HG02970 (cell line): ENCODE data around the gene JAKMIP1.
"Not testable (repeated sequence)": the region's sequence is repeated elsewhere in the genome, so short reads cannot be mapped to it uniquely, and the experiment has no call there.

Source experiments
- ATAC-seq: cut with Tn5 transposase; IDR thresholded peaks from one replicate; pipeline ENCODE4 v1.9.1; 2021; ENCODE audit warnings: mild to moderate bottlenecking, moderate library complexity, moderate number of reproducible peaks; ENCODE audit not compliant: unreplicated experiment, low FRiP score

The JAKMIP1 gene

GRCh38 chr4:6001680-6002491 lies 198.5 kb downstream of the JAKMIP1 start:
- ATAC-seq: no peak

DNA sequence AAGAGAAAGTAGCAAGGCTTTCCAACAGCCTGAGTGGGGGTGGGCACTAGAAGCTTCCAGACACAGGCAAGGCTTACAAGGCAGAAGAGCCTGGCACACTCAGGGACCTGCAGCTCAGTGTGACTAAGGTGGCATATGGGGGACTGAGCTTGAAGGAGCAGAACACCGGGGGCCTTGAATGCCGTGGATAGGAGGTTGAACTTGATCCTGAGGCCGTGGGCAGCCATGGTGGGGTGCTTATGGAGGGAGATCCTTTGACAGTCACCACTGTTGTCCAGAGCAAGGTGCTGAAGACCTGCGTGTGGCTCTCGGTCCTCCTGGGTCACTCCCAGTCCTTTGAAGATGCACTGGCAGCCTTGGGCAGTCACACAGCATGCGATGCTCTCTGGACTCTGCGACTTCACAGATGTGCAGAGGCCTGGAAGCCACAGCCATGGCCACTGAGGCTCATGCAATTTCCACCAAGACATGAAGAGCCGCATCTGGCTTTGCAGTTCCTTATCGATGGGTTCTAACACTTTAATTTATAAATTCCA lies 200.5 kb downstream of the JAKMIP1 start:
- ATAC-seq: no peak

- ATAC-seq: no peak
These were observed 201.0 kb downstream of the JAKMIP1 start for GRCh38 chr4:5999356-5999755.

GRCh38 chr4:5998333-5998936 lies 201.9 kb downstream of the JAKMIP1 start:
- peak; percentile 44 for ATAC-seq

GRCh38 chr4:5996641-5997040 lies 203.7 kb downstream of the JAKMIP1 start:
- no peak for ATAC-seq

DNA sequence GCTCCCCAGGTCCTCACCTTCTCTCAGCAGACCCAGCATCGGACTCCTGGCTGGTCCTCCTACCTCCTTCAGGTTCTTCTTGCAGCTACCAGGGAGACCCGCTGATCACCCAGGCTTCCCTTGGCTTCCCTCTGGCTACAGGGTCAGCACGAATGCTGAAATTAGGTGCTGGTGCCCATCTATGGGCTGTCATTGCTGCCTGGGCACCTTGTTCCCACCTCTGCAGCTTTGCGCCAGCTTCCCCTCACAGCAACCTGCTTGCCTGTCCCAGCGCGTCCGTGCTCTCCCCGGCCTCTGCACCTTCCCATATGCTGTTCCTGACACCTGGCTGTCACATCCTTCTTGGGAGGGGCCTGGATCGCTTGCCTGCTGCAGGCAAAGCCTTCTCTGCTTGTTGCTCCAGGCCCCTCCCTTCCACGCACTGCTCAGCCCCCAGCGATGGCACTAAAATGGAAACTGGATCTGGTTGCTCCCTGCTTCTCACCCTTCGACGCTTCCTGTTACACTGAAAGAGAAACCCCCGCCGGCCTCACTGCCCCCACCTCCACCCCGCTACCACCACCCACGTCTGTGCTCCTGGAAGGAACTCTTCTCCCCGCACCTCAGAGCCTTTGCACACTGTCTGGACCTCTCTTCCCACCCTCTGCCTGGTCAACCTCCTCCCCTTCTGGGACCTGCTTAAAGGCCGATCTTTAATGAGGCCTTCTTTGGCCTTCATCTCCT lies 204.3 kb downstream of the JAKMIP1 start:
- ATAC-seq: no peak

DNA sequence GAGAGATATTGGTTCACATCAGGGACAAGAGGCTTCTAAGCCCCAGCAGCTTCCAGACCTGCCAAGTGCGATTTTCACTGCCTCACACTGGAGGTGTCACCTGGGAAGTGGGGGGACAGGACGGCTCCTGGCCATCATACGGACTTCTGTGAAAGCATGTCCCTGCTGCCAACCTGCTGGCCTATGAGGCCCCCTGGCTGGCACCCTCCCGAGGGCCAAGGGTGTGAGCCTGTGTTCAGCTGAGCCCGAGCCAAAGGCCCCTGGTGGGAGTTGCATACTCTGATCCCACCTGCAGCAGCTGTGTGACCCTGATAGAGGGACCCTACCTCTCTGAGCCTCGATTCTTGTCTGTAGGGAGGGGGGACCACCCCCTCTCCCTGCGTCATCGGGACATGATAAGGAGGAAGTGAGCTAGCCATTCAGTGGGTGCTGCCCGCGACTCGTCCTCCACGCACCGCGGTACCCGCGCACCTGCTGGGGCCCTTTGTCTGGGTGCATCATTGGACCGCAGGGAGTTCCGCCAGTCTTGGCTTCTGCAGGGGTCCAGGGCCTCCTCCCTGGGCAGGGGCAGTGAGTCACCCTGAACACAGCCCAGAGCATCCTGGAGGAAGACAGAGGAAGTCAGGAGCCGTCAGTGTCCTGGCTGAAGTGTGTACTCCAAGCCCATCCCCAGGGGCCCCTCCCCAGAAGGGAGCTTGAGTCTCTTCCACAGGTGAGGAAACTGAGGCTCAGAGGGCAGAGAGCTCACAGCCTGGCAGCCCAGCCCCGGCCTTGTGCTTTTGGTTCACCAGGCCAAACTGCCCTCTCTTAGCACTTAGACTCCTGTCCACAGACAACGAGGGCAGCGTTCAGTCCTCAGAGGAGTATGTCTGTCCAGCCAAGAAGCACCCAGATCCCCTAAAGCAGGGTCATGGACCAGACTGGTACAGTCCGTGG lies 206.2 kb downstream of the JAKMIP1 start:
- no peak for ATAC-seq

DNA sequence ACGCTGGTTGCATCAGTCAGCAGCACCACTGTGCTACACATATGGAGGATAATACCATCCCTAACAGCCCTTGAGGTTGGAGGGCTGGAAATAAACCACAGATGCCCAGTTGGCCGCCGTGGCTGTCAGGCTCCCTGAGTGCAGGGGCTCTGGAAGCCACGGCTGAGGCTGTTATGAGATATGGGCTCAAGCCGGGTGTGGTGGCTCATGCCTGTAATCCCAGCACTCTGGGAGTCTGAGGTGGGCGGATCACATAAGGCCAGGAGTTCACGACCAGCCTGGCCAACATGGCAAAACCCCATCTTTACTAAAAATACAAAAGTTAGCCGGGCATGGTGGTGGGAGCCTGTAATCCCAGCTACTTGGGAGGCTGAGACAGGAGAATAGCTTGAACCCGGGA lies 207.0 kb downstream of the JAKMIP1 start:
- ATAC-seq: not testable (repeated sequence)

DNA sequence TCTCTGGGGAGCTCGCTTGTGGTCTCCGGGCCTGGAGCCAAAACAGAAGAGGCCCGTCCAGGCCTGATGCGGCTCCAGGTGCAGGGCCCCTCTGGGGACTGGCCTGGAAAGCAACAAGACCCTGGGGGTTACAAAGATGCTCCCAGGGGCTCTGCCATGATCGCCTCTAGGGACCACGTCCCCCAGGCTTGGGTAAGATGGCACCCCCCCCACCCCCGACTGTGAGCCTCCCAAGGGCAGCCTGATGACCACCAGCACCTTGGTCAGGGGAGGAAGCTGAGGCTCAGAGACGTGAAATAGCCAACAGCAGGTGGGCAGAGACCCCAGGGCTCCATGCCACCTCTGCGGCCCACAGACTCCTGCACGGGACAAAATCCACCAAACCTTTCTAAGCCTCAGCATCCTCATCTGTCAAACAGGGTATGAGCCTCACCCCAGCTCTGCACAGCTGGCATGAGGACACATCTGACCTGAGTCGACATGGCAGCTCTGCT lies 207.5 kb downstream of the JAKMIP1 start:
- ATAC-seq: no peak

- no peak for ATAC-seq
These were observed 208.1 kb downstream of the JAKMIP1 start for GRCh38 chr4:5992171-5992827.

DNA sequence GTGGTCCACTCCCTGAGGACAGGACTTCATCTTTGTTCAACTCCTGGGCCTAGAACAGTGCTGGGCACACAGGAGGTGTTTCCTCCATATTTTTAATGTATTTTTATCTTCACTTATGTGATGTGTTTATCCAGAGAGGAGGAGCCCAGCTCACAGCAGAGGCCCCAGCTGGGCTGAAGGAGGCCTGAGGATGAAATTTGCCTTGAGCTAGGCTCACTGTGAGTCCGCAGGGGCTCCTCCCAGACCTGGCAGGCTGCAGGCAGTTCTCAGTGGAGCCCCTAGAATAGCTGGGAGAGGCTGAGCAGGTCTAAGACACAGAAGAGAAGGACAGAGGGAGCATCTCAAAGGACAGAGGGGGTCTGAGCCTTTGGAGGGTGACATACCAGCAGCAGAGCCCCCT lies 208.9 kb downstream of the JAKMIP1 start:
- no peak for ATAC-seq

GRCh38 chr4:5990446-5991160 lies 209.7 kb downstream of the JAKMIP1 start:
- ATAC-seq: no peak

DNA sequence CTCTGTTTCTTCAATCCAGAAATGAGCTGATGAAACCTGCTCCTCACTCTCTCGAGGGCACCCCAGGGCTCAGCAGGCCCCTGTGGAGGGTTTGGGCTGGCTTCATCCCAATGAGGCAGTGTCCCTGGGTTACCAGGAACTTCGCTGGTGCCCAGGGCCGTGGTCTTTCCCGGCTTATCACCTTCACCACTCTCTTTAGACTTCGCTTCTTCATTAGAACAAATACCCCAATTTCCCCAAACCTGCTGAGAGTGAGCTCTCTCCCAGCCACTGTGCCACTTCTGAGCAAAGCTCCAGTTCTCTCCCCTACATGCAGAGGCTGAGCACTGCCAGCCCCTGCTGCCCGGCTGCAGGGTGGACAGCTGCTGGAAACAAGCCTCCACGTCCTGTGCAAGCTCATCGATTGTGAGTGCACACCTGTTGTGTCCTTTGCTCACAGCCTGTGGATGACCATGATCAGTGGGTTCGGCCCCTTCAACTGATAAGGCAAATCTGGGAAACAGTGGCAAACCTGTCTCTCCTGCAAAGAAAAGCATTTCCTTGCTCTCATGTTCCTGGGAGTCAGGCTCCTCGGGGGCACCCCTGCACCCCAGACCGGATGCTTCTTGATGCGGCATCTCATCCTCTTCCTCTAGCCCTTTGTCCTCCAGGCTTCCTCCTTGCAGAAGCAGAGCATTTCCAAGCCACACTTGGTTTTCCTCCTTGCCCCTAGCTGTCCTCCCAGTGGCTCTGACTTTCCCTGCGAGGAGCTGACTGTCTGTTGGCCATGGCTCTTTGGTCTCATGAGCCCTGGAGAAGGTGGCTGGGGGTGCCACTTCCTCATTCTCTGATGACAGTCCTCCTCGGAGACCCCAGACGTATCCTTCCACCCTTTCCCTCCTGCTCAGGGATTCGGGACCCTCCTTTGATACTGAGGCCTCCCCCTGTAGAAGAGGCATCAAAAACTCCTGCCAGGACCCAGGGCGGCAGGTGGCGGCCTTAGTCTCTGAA lies 210.8 kb downstream of the JAKMIP1 start:
- ATAC-seq: no peak

GRCh38 chr4:5988086-5988845 lies 212.1 kb downstream of the JAKMIP1 start:
- no peak for ATAC-seq

- no peak for ATAC-seq
These were observed 215.5 kb downstream of the JAKMIP1 start for GRCh38 chr4:5984843-5985242.

GRCh38 chr4:5982156-5982973 lies 218.0 kb downstream of the JAKMIP1 start:
- no peak for ATAC-seq
